IPS-20b (cell line): ENCODE measurements around the gene STEAP1B.

Experiments used
- H3K27ac ChIP-seq: one replicate; pipeline ENCODE4 v1.5.1; 2013; ENCODE audit warnings: low read length
- H3K27me3 ChIP-seq: 2 replicates; pipeline ENCODE4 v1.6.1; 2013; ENCODE audit warnings: mild to moderate bottlenecking, low read length, inconsistent platforms; ENCODE audit not compliant: insufficient read depth
- H3K36me3 ChIP-seq: 2 replicates; pipeline ENCODE4 v1.6.1; 2013; ENCODE audit warnings: low read depth, mild to moderate bottlenecking, inconsistent platforms, low read length, moderate library complexity; ENCODE audit not compliant: insufficient read depth
- H3K4me1 ChIP-seq: 2 replicates; pipeline ENCODE4 v1.6.1; 2013; ENCODE audit warnings: mild to moderate bottlenecking, control low read depth, inconsistent platforms, low read length, moderate library complexity; ENCODE audit not compliant: insufficient read depth
- H3K4me3 ChIP-seq: 2 replicates; pipeline ENCODE4 v1.5.1; 2013; ENCODE audit warnings: mild to moderate bottlenecking, low read length, inconsistent platforms
- H3K9ac ChIP-seq: 2 replicates; pipeline ENCODE4 v1.6.1; 2013; ENCODE audit warnings: low read depth, mild to moderate bottlenecking, inconsistent platforms, low read length, moderate library complexity
- H3K9me3 ChIP-seq: 2 replicates; pipeline ENCODE4 v1.6.1; 2013; ENCODE audit warnings: mild to moderate bottlenecking, low read depth, low read length, inconsistent platforms; ENCODE audit not compliant: insufficient read depth

The STEAP1B gene

GRCh38 chr7:22372863-22373262 is 127.1 kb downstream of the STEAP1B start:
- H3K9ac ChIP-seq = no peak overlapping the region
- no peaks in the 10 kb centered on the region for H3K9me3 ChIP-seq
- H3K27me3 ChIP-seq = no peaks in the 10 kb centered on the region
- no peak overlapping the region for H3K4me3 ChIP-seq
- H3K27ac ChIP-seq = no peak overlapping the region
- H3K36me3 ChIP-seq = no peaks in the 10 kb centered on the region
- H3K4me1 ChIP-seq = no peaks in the 10 kb centered on the region

- no peak overlapping the region for H3K27ac ChIP-seq
- H3K9ac ChIP-seq = no peak overlapping the region
- no peaks in the 10 kb centered on the region for H3K9me3 ChIP-seq
- H3K4me1 ChIP-seq = no peaks in the 10 kb centered on the region
- no peaks in the 10 kb centered on the region for H3K27me3 ChIP-seq
- H3K4me3 ChIP-seq = no peak overlapping the region
- no peaks in the 10 kb centered on the region for H3K36me3 ChIP-seq
Measured at GRCh38 chr7:22371878-22372277, 128.1 kb downstream of the STEAP1B start.
